ENCODE measurements around the gene ATXN10.
A peak's percentile ranks its signal among the peaks of the same experiment; 100 is the strongest.

The ATXN10 gene

DNA sequence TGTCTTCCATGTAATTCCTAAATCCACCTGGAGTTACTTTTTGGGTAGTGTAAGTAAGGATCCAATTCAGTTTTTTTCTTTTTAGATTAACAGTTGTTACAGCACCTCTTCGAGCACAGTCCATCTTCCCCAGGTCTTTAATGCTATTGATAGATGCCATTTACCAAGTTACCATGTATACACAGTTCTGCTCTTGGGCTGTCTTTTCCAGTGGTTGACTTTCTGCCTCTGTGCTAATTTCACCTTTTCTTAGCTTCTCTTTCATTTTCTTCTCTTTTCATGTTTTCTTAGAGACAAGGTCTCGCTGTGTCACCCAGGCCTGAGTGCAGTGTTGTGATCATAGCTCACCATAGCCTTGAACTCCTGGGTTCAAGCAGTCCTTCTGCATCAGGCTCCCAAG is 12.0 kb downstream of the ATXN10 start:
- Histone ChIP-seq H3K79me2 (ENCODE audit: insufficient read depth, low read length) (peaks cover 98% of the 10 kb centered on the region), H2AFZ (ENCODE audit: low read depth, low read length) (no peak overlapping the region), H3K4me1 (ENCODE audit: insufficient read depth, low read length) (peaks cover 10% of the 10 kb centered on the region), H3K36me3 (ENCODE audit: insufficient read depth, low read length) (0 out of 2 replicates have a peak, but pooled peaks cover 4% of the 10 kb centered on the region), H3K4me3 (ENCODE audit: low read depth in 1 of 2, low read length in 2 of 2) (no peak overlapping the region), H4K20me1 (ENCODE audit: insufficient read depth, low read length) (peaks cover 84% of the 10 kb centered on the region), H3K9me3 (ENCODE audit: insufficient read depth, low read length, severe bottlenecking) (no peaks in the 10 kb centered on the region), H3K9ac (ENCODE audit: low read depth, low read length) (no peak overlapping the region), H3K27ac (ENCODE audit: low read length) (peak overlapping the region; percentile 24; the same call in 1 of the 2 replicates), H3K4me2 (ENCODE audit: insufficient read depth, low read length) (no peak overlapping the region), H3K27me3 (ENCODE audit: insufficient read depth, low read length, poor library complexity) (no peaks in the 10 kb centered on the region)
- DNase-seq: no peak
- ATAC-seq (ENCODE audit: insufficient read depth, low read depth): 0 out of 3 replicates have a peak, but pooled peaks have one; percentile 12
- no peak for TF ChIP-seq EZH2 (IDR thresholded peaks at IDR 0.05; ENCODE audit: borderline replicate concordance, low read depth, low read length, severe bottlenecking)
- TF ChIP-seq, protein P1, sequence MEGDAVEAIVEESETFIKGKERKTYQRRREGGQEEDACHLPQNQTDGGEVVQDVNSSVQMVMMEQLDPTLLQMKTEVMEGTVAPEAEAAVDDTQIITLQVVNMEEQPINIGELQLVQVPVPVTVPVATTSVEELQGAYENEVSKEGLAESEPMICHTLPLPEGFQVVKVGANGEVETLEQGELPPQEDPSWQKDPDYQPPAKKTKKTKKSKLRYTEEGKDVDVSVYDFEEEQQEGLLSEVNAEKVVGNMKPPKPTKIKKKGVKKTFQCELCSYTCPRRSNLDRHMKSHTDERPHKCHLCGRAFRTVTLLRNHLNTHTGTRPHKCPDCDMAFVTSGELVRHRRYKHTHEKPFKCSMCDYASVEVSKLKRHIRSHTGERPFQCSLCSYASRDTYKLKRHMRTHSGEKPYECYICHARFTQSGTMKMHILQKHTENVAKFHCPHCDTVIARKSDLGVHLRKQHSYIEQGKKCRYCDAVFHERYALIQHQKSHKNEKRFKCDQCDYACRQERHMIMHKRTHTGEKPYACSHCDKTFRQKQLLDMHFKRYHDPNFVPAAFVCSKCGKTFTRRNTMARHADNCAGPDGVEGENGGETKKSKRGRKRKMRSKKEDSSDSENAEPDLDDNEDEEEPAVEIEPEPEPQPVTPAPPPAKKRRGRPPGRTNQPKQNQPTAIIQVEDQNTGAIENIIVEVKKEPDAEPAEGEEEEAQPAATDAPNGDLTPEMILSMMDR (IDR thresholded peaks at IDR 0.05; ENCODE audit: borderline replicate concordance, extremely low read depth, low read length, poor library complexity, severe bottlenecking): no peak

DNA sequence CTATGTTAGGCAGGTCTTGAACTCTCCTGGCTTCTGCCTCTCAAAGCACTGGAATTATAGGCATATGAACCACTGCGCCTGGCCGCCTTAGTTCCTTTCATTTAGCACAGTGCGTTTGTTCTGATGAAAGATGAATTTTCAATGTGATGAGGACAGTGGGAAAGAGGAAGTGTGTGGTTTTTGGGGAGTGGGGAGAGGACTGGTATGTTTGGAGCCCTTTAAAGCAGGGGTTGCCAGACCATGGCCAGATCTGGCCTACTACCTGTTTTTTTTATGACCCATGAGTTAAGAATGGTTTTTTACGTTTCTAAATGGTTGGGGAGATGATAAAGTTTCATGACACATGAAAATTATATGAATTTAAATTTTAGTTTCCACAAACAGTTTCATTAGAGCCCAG is 12.5 kb downstream of the ATXN10 start:
- 0 out of 3 replicates have a peak, but pooled peaks have one; percentile 12 for ATAC-seq (ENCODE audit: insufficient read depth, low read depth)
- Histone ChIP-seq H3K9ac (ENCODE audit: low read depth, low read length) (no peak overlapping the region), H3K4me2 (ENCODE audit: insufficient read depth, low read length) (no peak overlapping the region), H4K20me1 (ENCODE audit: insufficient read depth, low read length) (peaks cover 84% of the 10 kb centered on the region), H3K27me3 (ENCODE audit: insufficient read depth, low read length, poor library complexity) (no peaks in the 10 kb centered on the region), H3K4me3 (ENCODE audit: low read depth in 1 of 2, low read length in 2 of 2) (no peak overlapping the region), H3K27ac (ENCODE audit: low read length) (peak overlapping the region; percentile 24; the same call in 1 of the 2 replicates), H3K36me3 (ENCODE audit: insufficient read depth, low read length) (peaks cover 9% of the 10 kb centered on the region; the same call in 1 of the 2 replicates), H3K9me3 (ENCODE audit: insufficient read depth, low read length, severe bottlenecking) (no peaks in the 10 kb centered on the region), H3K79me2 (ENCODE audit: insufficient read depth, low read length) (peaks cover 98% of the 10 kb centered on the region), H3K4me1 (ENCODE audit: insufficient read depth, low read length) (peaks cover 10% of the 10 kb centered on the region), H2AFZ (ENCODE audit: low read depth, low read length) (no peak overlapping the region)
- TF ChIP-seq EZH2 (IDR thresholded peaks at IDR 0.05; ENCODE audit: borderline replicate concordance, low read depth, low read length, severe bottlenecking): no peak
- TF ChIP-seq, protein P1 (IDR thresholded peaks at IDR 0.05; ENCODE audit: borderline replicate concordance, extremely low read depth, low read length, poor library complexity, severe bottlenecking): no peak
- DNase-seq: no peak

DNA sequence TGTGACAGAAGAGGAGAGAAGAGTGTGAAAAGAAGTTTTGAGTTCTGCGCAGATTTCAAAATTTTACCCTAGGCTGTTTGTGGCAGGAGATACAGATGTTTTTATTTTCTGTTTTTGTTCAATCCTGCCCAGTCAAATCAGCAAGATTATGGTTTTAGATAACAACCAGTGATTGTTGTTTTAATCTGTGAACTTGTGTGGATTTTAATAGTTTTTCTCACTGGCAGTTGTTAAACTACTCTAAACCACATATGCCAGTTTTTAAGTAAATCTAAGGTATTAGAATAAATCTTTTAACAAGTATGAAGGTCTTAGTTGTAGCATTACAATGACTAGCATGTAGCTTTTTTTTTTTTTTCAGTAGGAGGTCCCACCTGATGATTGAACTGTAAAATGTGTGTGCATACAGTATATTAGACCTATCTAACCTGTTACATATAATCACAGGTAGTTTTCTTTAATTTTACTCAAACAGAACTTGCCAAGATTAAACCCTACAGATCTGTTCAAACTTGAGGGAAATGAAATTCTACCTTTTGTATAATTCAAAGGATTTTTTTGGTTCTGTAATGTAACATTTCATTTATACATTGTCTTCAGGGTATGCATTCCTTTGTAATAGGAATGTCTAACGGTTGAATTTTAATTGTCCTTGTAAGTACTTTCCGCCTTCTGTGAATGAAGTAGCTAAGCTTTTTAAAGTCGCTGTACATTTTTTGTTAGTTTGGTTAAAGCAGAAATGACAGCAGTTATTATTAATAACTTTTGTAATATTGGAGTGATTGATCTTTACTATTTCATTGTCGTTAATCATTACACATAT is 13.3 kb downstream of the ATXN10 start:
- H2AFZ ChIP-seq (ENCODE audit: low read depth, low read length): no peak overlapping the region
- DNase-seq (no peak), ATAC-seq (ENCODE audit: insufficient read depth, low read depth) (no peak)
- peaks cover 97% of the 10 kb centered on the region for H3K79me2 ChIP-seq (ENCODE audit: insufficient read depth, low read length)
- peaks cover 17% of the 10 kb centered on the region for H3K36me3 ChIP-seq (ENCODE audit: insufficient read depth, low read length)
- TF ChIP-seq EZH2 (IDR thresholded peaks at IDR 0.05; ENCODE audit: borderline replicate concordance, low read depth, low read length, severe bottlenecking): no peak
- TF ChIP-seq, protein P1 (IDR thresholded peaks at IDR 0.05; ENCODE audit: borderline replicate concordance, extremely low read depth, low read length, poor library complexity, severe bottlenecking): no peak
- no peak overlapping the region for H3K4me3 ChIP-seq (ENCODE audit: low read depth in 1 of 2, low read length in 2 of 2)
- no peak overlapping the region for H3K9ac ChIP-seq (ENCODE audit: low read depth, low read length)
- no peak overlapping the region for H3K4me2 ChIP-seq (ENCODE audit: insufficient read depth, low read length)
- H3K27ac ChIP-seq (ENCODE audit: low read length): no peak overlapping the region
- H3K9me3 ChIP-seq (ENCODE audit: insufficient read depth, low read length, severe bottlenecking): no peaks in the 10 kb centered on the region
- H3K4me1 ChIP-seq (ENCODE audit: insufficient read depth, low read length): peaks cover 10% of the 10 kb centered on the region
- peaks cover 79% of the 10 kb centered on the region for H4K20me1 ChIP-seq (ENCODE audit: insufficient read depth, low read length)
- H3K27me3 ChIP-seq (ENCODE audit: insufficient read depth, low read length, poor library complexity): no peaks in the 10 kb centered on the region
